Activated T-helper 1 cell treated with anti-CD3 and anti-CD28 coated beads, Interleukin-12 subunit alpha, Interleukin-12 subunit beta, Interleukin-2, Interleukin-4 antibody, amounts not matched to agents 30 ng/mL and 10 ng/mL and 1 ng/mL, durations not matched to agents 14 hours and 24 hours and 36 hours (primary cell): ENCODE measurements around the gene DRICH1. TPM values are rescaled to one million over a fixed set of nuclear protein-coding genes. Genes with fewer than 3 reads are reported as not detected.
A peak's percentile ranks its signal among the peaks of the same experiment; 100 is the strongest.
"Not testable (repeated sequence)": the region's sequence is repeated elsewhere in the genome, so short reads cannot be mapped to it uniquely, and the experiment has no call there.

Source experiments
- DNase-seq: peaks from one replicate; pipeline ENCODE4 v3.0.0; 2021; ENCODE audit warnings: low spot score
- H3K27ac Mint-ChIP-seq: one replicate; pipeline ENCODE4 v1.8.0; 2021; ENCODE audit warnings: mild to moderate bottlenecking, mixed read lengths
- H3K27me3 Mint-ChIP-seq: one replicate; pipeline ENCODE4 v1.8.0; 2022; ENCODE audit warnings: mild to moderate bottlenecking, moderate library complexity, mixed read lengths; ENCODE audit not compliant: insufficient read depth
- H3K36me3 Mint-ChIP-seq: one replicate; pipeline ENCODE4 v1.8.0; 2021; ENCODE audit warnings: low read depth, mixed read lengths
- H3K4me1 Mint-ChIP-seq: one replicate; pipeline ENCODE4 v1.8.0; 2021; ENCODE audit warnings: low read depth, mixed read lengths
- H3K4me3 Mint-ChIP-seq: one replicate; pipeline ENCODE4 v1.8.0; 2021; ENCODE audit warnings: mild to moderate bottlenecking, moderate library complexity, mixed read lengths
- H3K9me3 Mint-ChIP-seq: one replicate; pipeline ENCODE4 v1.8.0; 2021; ENCODE audit warnings: mixed read lengths
- intact Hi-C: fragments of 100-400 bp; cut with micrococcal nuclease; formaldehyde crosslinking; loops from one replicate; pipeline ENCODE4 v1.15.1; 2024
- total RNA-seq: library from RNA; stranded (reverse); gene quantifications from 2 replicates; pipeline ENCODE4 v1.2.3, GENCODE V29; 2022

Gene DRICH1
- total RNA-seq, 1 donor from 2014 or later: 0.65 TPM

DNA sequence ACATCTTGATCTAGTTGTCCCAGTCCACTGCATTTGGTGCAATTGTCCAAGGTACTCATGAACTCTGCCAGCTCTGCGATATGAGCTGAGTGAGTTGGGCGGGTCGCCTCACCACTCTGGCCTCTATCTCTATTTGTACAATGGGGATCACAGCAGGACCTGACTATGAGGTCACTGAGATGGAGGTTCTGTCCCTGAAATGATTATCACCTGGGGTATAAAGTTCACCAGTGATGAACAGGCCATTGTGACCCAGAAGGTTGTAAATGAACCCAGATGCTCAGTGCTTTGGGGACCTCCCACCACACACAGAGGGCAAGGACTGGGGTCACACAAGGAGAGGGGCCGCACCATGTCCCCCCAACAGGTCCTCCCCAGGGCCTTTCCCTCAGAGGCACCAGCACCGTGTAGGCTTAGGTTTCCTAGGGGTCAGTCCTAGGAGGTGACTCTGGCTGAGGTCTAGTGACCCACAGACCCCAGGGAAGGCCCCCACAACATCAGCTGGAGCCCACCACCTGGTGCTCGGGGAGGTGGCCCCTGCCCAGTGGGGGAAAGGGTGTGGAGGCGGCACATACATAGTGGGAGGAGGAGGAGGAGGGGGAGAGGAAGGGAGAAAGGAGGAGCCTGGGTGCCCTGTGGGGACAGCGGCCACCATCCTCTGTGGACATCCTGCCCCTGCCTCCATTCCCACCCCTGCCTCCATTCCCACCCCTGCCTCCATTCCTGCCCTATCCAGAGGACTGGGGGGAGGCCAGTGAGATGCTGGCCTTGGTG lies 27.0 kb downstream of the DRICH1 start:
- peaks cover 2% of the 10 kb centered on the region for H3K27me3 Mint-ChIP-seq
- no peak overlapping the region for H3K4me3 Mint-ChIP-seq
- intact Hi-C loops: no loop called here
- peaks cover 5% of the 10 kb centered on the region for H3K4me1 Mint-ChIP-seq
- no peaks in the 10 kb centered on the region for H3K9me3 Mint-ChIP-seq
- no peak for DNase-seq
- no peaks in the 10 kb centered on the region for H3K36me3 Mint-ChIP-seq
- no peak overlapping the region for H3K27ac Mint-ChIP-seq

DNA sequence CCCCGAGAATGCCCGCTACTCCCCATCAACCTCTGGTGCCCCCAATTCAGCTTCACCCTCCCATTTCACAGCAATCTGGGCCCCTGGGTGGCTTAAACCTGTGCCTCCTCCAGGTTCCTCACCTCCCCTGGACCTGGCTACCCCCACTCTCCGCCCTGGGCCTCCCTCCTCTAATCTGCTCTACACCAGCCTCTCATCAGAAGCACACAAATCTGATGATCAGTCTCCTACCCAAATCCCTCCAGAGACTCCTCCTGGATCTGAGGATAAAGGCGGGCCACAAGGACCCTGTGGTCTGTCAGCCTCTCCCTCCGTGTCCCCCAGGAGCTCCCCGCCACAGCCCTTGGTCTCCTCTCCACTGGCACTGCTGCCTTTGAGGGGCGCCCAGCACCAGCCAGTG lies 28.9 kb downstream of the DRICH1 start:
- Mint-ChIP-seq H3K4me3 (no peak overlapping the region), H3K36me3 (no peaks in the 10 kb centered on the region), H3K4me1 (no peaks in the 10 kb centered on the region), H3K27ac (no peak overlapping the region), H3K9me3 (no peaks in the 10 kb centered on the region), H3K27me3 (peaks cover 2% of the 10 kb centered on the region)
- DNase-seq: no peak
- intact Hi-C loops: no loop called here

DNA sequence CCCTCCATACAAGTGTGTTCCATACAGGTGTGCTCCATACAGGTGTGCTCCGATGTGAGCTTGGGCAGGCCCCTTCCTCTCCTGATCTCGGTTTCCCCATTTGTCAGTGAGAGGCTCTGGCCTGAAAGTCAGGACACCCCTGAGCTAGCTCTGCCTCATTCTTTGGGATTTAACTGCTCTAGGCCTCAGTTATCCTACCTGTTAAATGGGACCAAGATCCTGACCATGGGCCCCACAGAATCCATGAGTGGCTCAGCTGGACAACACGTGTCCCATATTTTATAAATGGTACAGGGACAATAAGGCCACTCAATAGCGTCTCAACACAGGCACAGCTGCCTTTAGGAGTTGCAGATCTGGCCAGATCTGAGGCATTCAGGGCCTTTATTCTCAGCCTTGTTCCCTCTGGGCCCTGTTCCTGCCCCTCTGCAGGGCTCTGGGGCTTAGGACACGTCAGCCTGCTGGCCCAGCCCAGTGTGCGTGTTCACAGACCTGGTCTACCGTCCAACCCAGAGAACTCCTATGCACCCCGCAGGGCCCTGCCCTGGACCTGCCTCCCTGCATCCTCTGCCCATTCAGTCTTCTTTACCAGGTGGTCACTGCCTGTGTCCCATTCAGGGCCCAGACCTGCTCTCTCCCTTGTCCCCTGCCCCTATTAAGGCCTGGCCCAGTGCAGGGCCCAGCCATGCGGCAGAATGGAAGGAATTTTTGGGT lies 33.2 kb downstream of the DRICH1 start:
- peaks cover 9% of the 10 kb centered on the region for H3K27me3 Mint-ChIP-seq
- H3K9me3 Mint-ChIP-seq: no peaks in the 10 kb centered on the region
- no peaks in the 10 kb centered on the region for H3K4me1 Mint-ChIP-seq
- H3K27ac Mint-ChIP-seq: no peak overlapping the region
- no peak for DNase-seq
- no peaks in the 10 kb centered on the region for H3K36me3 Mint-ChIP-seq
- H3K4me3 Mint-ChIP-seq: no peak overlapping the region
- intact Hi-C loops: no loop called here

DNA sequence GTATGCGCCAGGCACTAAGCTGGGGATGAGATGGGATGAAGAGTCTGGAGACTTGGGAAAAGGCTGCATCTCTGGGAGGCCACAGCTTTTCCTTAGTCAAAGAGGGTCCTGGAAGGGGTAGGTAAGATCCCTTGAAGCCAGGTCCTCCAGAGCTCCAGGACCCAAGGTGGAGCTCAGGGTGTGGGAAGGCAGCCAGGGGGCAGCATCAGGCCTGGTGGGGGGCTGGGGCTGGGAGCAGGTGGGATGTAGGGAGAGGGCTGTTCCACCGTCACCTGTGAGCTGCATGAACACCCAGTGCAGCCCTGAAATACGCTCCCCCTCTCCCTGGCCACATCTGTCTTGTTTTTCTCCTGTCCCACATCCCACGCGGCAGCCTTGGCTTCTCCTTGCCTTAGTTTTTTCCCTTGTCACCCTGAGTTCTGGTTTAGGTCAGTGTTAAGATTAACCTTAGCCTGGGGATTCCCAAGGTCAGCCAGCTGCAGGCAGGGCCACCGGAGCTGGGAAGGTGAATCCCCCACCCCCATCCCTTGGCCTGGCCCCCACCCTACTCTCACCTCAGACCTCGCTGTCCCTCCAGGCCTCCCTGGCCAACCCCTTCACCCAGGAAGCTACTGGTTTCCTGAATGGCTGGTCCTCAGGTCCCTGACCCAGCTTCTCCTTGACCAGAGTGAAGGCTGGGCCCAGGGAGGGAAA lies 34.4 kb downstream of the DRICH1 start:
- H3K27ac Mint-ChIP-seq, H3K4me3 Mint-ChIP-seq, intact Hi-C loops, DNase-seq, H3K4me1 Mint-ChIP-seq, H3K36me3 Mint-ChIP-seq, H3K9me3 Mint-ChIP-seq: not testable (repeated sequence)
- peaks cover 11% of the 10 kb centered on the region for H3K27me3 Mint-ChIP-seq

DNA sequence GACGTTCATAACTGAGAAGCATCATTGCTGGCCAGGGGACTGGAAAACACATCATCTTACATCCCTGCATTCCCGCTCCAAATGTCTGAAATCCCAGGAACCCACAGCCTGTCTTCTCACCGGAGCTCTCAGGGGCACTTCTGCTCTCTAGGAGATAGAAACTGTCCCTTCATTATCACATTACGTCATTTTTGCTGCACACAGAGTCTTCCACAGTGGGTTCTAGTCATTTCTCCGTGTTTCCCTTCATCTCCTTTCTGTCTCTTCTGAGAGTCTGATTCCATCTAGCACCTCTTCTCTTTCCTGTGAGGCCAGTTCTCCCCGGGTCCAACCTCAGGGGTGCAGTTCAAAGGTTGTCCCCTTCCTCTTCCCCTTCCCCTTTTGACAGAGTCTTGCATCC lies 36.2 kb downstream of the DRICH1 start:
- DNase-seq, H3K36me3 Mint-ChIP-seq, H3K4me1 Mint-ChIP-seq, H3K27ac Mint-ChIP-seq, H3K4me3 Mint-ChIP-seq, H3K9me3 Mint-ChIP-seq, intact Hi-C loops: not testable (repeated sequence)
- peaks cover 11% of the 10 kb centered on the region for H3K27me3 Mint-ChIP-seq

DNA sequence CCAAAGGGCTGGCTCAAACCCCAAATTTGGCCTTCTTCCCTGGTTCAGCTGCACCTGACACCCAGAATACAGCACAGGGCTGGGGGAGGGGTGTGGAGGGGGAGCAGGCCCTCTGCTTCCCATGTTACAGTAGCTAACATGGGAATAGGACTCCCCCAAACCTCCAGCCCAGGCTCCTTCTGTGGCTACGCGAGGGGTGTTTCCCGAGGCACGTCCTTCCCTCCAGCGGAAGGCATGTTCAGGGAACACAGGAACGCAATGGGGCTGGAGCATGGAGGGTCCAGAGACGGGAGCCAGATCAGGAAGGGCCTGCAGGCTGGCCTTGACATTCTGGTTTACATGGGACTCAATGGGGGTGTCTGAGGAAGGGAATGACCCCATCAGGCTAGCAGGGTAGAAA lies 40.3 kb downstream of the DRICH1 start:
- intact Hi-C loops: loop anchor here (1.0 kb wide), 1 partner anchor 51 kb away; no protein-coding TSS in a partner anchor
- Mint-ChIP-seq H3K27me3 (peaks cover 9% of the 10 kb centered on the region), H3K9me3 (no peaks in the 10 kb centered on the region)

DNA sequence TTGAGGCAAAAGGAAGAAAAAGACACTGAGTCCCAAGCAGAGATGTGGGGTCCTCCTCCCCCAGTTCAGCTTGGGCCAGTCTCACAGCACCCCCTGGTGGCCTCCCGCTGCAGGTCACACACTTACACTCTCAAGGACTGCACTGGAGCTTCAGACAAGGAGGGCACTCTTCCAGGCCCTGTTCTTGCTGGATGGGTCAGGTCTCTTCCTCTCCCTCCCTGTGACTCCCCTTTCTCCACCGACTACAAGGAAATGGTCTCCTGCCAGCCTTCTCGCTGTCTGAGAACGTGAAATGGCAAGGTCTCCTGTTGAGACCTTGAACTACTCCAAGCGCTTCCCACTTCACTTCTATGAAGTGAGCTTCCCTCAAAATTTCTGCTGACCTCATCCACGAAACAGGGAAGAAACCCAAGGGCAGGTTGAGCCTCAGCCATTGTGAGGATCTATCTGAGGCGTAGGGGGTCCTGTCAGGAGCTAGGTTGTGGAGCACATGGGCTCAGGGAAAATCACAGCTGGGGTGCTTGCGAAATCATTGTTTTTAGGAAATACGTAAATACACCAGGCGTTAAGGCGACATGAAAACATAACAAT lies 40.8 kb downstream of the DRICH1 start:
- intact Hi-C loops: loop anchor here (1.0 kb wide), 1 partner anchor 50 kb away; no protein-coding TSS in a partner anchor
- Mint-ChIP-seq H3K4me3 (no peak overlapping the region), H3K27ac (no peak overlapping the region)

More for the DNA sequence above, 40.3 kb downstream of the DRICH1 start:
- no peaks in the 10 kb centered on the region for H3K4me1 Mint-ChIP-seq
- H3K27ac Mint-ChIP-seq: no peak overlapping the region
- no peaks in the 10 kb centered on the region for H3K36me3 Mint-ChIP-seq
- DNase-seq: no peak
- H3K4me3 Mint-ChIP-seq: no peak overlapping the region

DNA sequence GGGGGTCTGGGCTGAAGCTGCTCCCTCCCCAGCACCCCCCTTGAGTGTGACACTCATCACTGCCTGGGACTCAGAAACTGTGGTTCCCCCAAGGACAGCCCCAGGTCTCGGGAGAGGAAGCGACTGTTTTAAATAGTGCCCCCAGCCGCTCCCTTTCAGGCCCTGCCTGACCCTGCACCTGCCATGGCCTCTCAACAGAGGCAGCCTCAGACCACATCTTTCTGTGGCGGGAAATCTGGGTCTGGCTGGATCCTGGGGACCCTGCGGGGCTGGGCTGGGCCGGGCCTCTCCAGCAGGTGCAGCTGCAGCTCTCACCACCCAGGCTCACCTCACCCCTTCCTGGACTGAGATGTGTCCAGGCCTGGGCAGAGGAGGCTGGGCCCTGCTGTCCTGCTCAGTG lies 48.3 kb downstream of the DRICH1 start:
- intact Hi-C loops: no loop called here
- H3K27me3 Mint-ChIP-seq: peaks cover 11% of the 10 kb centered on the region
- H3K4me1 Mint-ChIP-seq: no peaks in the 10 kb centered on the region
- H3K27ac Mint-ChIP-seq: no peak overlapping the region
- DNase-seq: no peak
- H3K36me3 Mint-ChIP-seq: no peaks in the 10 kb centered on the region
- H3K4me3 Mint-ChIP-seq: no peak overlapping the region
- H3K9me3 Mint-ChIP-seq: no peaks in the 10 kb centered on the region

More for the DNA sequence above, 40.8 kb downstream of the DRICH1 start:
- H3K9me3 Mint-ChIP-seq: no peaks in the 10 kb centered on the region
- H3K36me3 Mint-ChIP-seq: no peaks in the 10 kb centered on the region
- peak; percentile 18 for DNase-seq
- peaks cover 9% of the 10 kb centered on the region for H3K27me3 Mint-ChIP-seq
- no peaks in the 10 kb centered on the region for H3K4me1 Mint-ChIP-seq

DNA sequence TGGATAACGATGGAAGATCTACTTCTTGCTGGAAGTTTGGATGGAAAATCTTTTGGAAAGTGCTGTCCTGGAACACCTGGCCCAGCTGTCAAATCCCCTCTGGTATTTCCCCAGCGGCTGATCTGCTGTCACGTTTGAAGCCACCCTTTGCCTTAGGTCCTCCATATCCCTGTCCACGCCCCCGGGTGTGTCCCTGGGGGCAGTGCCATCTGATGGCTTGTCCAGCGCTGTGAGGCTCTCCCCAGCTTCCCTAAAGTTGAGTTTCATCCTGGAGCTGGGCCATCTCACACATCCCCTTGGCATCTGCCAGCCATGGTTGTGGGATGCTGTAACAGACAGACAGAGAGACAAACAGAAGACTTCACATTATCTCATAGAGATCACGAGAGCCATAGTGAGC lies 49.0 kb downstream of the DRICH1 start:
- H3K27ac Mint-ChIP-seq: no peak overlapping the region
- H3K4me3 Mint-ChIP-seq: no peak overlapping the region
- no peaks in the 10 kb centered on the region for H3K4me1 Mint-ChIP-seq
- no peaks in the 10 kb centered on the region for H3K36me3 Mint-ChIP-seq
- H3K9me3 Mint-ChIP-seq: no peaks in the 10 kb centered on the region
- peaks cover 11% of the 10 kb centered on the region for H3K27me3 Mint-ChIP-seq
- intact Hi-C loops: no loop called here
- DNase-seq: no peak

DNA sequence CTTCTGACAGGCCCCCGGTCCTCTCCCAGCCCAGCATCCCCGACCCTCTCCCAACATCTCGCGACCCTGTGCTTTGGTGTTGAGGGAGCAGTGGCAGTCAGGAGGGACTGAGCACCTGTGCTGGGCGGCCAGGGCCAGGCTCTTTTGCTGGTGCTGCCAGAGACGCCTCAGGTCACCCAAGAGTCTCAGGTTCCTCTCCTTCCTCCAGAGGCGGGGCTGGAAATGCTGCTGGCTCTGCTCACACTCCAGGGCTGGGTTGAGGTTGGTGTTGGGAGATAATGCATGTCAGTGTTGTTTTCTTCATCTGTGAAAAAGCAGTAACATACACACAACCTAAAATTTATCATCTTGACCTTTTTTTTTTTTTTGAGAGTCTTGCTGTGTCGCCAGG lies 50.9 kb downstream of the DRICH1 start:
- Mint-ChIP-seq H3K4me3 (no peak overlapping the region), H3K27ac (no peak overlapping the region), H3K27me3 (peaks cover 16% of the 10 kb centered on the region), H3K36me3 (no peaks in the 10 kb centered on the region), H3K4me1 (no peaks in the 10 kb centered on the region), H3K9me3 (no peaks in the 10 kb centered on the region)
- no peak for DNase-seq
- intact Hi-C loops: no loop called here

DNA sequence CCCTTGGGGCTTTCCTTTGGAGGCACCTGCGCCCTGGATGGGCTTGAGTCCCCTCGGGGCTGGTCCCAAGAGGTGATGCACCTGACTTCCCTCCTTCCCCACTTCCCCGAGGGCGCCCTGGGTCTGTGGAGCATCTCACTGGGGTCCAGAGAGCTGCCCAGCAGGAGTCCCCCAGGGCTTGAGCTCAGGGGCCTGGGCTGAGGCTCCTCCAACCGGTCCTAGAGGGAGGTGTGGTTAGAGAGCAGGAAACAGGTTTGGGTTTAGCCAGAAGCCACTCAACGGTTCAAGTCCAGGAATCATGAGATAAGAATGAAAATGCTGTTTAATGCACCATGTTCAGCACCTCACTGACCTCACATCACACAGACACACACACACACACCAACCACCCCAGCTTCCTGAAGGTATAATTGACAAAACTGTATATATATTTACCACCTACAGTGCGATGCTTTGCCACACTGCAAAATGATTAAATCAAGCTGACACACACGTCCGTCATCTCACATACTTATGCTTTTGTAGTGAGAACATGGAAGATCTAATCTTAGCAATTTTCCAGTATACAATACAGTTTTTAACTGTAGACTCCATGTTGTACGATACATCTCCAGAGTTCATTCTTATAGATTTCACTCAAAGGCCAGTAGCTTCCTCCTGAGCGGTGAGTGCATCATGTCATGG lies 51.4 kb downstream of the DRICH1 start:
- H3K27ac Mint-ChIP-seq: no peak overlapping the region
- H3K36me3 Mint-ChIP-seq: no peaks in the 10 kb centered on the region
- intact Hi-C loops: no loop called here
- H3K4me3 Mint-ChIP-seq: no peak overlapping the region
- no peaks in the 10 kb centered on the region for H3K9me3 Mint-ChIP-seq
- peaks cover 16% of the 10 kb centered on the region for H3K27me3 Mint-ChIP-seq
- DNase-seq: no peak
- no peaks in the 10 kb centered on the region for H3K4me1 Mint-ChIP-seq

DNA sequence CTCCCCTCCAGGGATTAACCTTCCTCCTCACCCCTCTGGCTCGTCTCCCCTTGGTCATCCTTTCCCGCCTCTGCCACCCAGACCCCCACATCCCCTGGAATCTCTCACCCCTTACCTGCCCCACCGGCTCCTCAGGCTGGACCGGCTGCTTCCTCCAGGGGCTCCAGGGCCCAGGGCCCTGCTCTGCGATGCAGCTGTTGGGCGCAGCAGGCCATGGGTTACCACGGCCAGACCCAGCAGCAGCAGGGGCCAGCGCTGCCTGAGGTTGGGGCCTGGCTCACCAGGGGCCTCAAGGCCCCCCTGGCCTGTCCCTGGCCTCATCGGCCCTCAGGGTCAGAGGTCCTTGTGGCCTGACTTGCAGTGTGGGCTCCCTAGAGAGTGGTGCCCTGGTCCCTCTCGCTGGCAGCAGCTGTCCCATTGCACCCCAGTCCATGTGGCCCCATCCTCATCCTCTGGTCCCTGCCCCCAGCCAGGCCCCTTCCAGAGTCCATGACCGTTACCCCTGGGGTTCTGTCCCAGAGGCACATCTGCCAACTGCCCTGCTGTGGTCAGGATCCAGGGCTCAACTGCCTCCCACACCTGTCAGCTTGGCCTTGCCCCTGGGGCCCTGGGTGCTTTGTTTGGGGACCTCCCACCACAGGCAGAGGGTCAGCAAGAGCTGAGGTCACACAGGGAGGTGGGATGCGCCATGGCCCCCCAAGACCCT lies 52.1 kb downstream of the DRICH1 start, which contains the start of gene IGLL1:
Gene IGLL1 (minus strand): TSS at position 421 of the 706 bp plus-strand sequence. CDS start 100 bp downstream, at position 321.
- no peak for DNase-seq
- no peaks in the 10 kb centered on the region for H3K9me3 Mint-ChIP-seq
- peaks cover 15% of the 10 kb centered on the region for H3K27me3 Mint-ChIP-seq
- intact Hi-C loops: no loop called here
- no peaks in the 10 kb centered on the region for H3K36me3 Mint-ChIP-seq
- H3K27ac Mint-ChIP-seq: no peak within 1 kb of the TSS
- H3K4me1 Mint-ChIP-seq: no peaks in the 10 kb centered on the region
- H3K4me3 Mint-ChIP-seq: no peak within 1 kb of the TSS
